Gastrocnemius medialis (tissue), 4 donors: Measurements from ENCODE around the gene CHST13.

ENCODE experiments used
- POLR2A ChIP-seq, 2 donors: fragments of 450-650 bp; IDR thresholded peaks; one replicate each; pipeline ENCODE4 v1.6.1; 2017; ENCODE audit warnings: antibody characterized with exemption in 2 of 2, mild to moderate bottlenecking in 2 of 2, moderate library complexity in 2 of 2
- TF ChIP-seq, protein P1 (sequence below), 5 experiments: fragments of 450-650 bp in 3 of 5; fragments of 200-600 bp in 2 of 5; sonication (generic) in 2 of 5; IDR thresholded peaks in 4 of 5; conservative IDR thresholded peaks in 1 of 5; 1 replicate in 4 of 5; 2 replicates in 1 of 5; pipeline ENCODE4 v1.5.1; 2016 to 2019; ENCODE audit warnings: antibody characterized with exemption in 5 of 5, mild to moderate bottlenecking in 3 of 5, moderate library complexity in 3 of 5

DNA sequence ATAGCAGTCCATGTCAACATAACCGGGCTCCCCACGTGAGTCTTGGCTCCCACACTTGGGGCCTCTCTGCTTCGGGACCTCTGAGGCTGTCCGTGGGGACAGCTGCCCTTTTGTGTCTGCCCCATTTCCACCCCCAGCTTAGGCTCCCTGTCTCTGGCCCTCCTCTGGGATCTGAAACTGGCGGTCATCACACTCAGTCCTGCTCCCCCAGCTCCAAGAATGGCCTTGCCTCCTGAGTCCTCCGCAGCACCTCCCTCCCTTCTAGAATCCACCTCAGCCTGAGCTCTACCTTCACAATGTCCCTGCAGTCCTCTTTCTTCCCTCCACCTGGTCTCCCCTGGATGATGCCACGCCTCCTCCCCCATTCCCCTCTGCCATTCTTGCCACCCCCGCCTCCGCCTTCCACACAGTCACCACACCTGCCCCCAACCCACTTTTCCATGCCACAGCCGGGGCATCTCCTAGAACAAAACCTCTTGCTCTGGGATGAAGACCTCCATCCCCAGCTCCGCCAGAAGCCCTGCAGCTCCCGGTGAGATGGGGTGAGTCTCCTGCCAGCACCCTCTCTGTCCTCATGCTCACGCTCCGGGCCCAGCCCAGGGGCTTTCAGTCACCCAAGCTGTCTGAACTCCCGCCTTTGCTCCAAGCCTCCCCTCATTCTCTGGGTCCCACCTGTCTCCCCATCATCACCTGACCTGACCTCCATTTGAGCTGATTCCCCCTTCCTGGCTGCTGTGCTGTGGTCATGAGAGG, 41.3 kb upstream of the CHST13 start:
- TF ChIP-seq, protein P1, sequence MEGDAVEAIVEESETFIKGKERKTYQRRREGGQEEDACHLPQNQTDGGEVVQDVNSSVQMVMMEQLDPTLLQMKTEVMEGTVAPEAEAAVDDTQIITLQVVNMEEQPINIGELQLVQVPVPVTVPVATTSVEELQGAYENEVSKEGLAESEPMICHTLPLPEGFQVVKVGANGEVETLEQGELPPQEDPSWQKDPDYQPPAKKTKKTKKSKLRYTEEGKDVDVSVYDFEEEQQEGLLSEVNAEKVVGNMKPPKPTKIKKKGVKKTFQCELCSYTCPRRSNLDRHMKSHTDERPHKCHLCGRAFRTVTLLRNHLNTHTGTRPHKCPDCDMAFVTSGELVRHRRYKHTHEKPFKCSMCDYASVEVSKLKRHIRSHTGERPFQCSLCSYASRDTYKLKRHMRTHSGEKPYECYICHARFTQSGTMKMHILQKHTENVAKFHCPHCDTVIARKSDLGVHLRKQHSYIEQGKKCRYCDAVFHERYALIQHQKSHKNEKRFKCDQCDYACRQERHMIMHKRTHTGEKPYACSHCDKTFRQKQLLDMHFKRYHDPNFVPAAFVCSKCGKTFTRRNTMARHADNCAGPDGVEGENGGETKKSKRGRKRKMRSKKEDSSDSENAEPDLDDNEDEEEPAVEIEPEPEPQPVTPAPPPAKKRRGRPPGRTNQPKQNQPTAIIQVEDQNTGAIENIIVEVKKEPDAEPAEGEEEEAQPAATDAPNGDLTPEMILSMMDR (IDR thresholded peaks at IDR 0.05 in 4 of 5, conservative IDR thresholded peaks at IDR 0.05 in 1 of 5), result no peak
- TF ChIP-seq POLR2A (IDR thresholded peaks at IDR 0.05), result no peak
